ENCODE data around the gene DLST. TPM values are rescaled to one million over a fixed set of nuclear protein-coding genes. Genes with fewer than 3 reads are reported as not detected.
A peak's percentile ranks its signal among the peaks of the same experiment; 100 is the strongest.

DLST gene
- total RNA-seq, 1 donor, result 62.6 TPM

DNA sequence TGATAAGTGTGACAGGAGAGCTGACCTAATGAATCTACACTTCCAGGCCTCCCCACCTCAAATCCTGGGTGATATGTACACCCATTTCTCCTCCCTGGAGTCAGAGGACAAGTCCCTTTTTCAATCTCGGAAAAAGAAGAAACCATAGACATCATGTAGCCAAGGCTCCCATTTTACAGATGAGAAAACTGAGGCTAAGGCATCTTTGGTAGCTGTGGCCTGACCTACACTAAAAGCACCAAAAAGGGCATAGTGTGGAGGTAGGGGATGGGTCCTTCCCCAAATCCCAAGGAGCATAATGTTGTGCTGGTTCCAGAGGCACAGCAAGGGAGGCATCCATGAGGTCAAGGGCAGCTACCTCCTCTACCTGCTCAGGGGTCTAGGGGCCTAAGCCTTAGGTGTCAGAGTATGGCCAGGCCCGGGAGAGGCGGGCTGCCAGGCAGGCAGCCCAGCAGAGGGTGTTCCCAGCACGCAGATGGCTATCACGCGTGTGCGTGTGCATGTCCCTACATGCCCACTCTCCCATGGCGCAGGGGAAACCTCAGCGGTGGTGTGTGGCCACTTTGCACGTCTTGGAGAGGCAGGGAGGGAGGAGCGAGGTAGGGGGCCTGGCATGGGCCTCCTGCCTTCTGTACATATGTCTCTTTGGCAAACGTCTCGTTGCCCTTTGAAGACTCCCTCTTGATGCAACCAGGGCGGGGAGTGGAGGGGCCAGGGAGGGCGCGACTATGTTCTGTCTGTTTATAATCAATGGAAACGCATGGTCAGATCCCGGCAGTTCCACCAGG, 71.2 kb downstream of the DLST start:
- TF ChIP-seq, protein P1, sequence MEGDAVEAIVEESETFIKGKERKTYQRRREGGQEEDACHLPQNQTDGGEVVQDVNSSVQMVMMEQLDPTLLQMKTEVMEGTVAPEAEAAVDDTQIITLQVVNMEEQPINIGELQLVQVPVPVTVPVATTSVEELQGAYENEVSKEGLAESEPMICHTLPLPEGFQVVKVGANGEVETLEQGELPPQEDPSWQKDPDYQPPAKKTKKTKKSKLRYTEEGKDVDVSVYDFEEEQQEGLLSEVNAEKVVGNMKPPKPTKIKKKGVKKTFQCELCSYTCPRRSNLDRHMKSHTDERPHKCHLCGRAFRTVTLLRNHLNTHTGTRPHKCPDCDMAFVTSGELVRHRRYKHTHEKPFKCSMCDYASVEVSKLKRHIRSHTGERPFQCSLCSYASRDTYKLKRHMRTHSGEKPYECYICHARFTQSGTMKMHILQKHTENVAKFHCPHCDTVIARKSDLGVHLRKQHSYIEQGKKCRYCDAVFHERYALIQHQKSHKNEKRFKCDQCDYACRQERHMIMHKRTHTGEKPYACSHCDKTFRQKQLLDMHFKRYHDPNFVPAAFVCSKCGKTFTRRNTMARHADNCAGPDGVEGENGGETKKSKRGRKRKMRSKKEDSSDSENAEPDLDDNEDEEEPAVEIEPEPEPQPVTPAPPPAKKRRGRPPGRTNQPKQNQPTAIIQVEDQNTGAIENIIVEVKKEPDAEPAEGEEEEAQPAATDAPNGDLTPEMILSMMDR (IDR thresholded peaks at IDR 0.05; ENCODE audit: insufficient read depth, low read depth, low read length), result no peak
- H3K4me3 ChIP-seq (ENCODE audit: low read depth, low read length), result peak overlapping the region; percentile 64
- DNase-seq (ENCODE audit: low read depth), result no peak

Other genes with a start within 250 kb of the DLST start
- gene AREL1, start 168.8 kb upstream of the DLST start, total RNA-seq, result 39.0 and 44.5 TPM in 2 replicates
- 22.5 and 24.2 TPM in 2 replicates for gene FCF1, start 168.8 kb upstream of the DLST start, total RNA-seq
- gene YLPM1, start 118.6 kb upstream of the DLST start, total RNA-seq, result 43.8 and 44.5 TPM in 2 replicates
- under 0.01 TPM in 1 of 2 replicates, not detected in the other for gene PROX2, start 5.8 kb upstream of the DLST start, total RNA-seq
- 1.6 and 2.2 TPM in 2 replicates for gene RPS6KL1, start 41.3 kb downstream of the DLST start, total RNA-seq
- gene PGF, start 73.7 kb downstream of the DLST start, total RNA-seq, result 0.64 and 0.86 TPM in 2 replicates
- 46.6 and 49.6 TPM in 2 replicates for gene EIF2B2, start 121.0 kb downstream of the DLST start, total RNA-seq
- gene MLH3, start 169.6 kb downstream of the DLST start, total RNA-seq, result 21.6 and 25.9 TPM in 2 replicates
- 2.9 and 11.2 TPM in 2 replicates for gene ACYP1, start 182.1 kb downstream of the DLST start, total RNA-seq
- 0.64 and 2.2 TPM in 2 replicates for gene ZC2HC1C, start 187.7 kb downstream of the DLST start, total RNA-seq
- gene NEK9, start 245.1 kb downstream of the DLST start, total RNA-seq, result 32.0 and 39.3 TPM in 2 replicates